Stimulated activated naive B cell treated with anti-CD40 and anti-IgM and Interleukin-4, amounts not matched to agents 10 μg/mL and 1 μg/mL and 100 μg/mL, for 72 hours (primary cell): ENCODE results near the gene RAI1.

Experiments
- ATAC-seq, 2 donors: fragments of 150-1000 bp; cut with Tn5 transposase; replicated peaks; 2 replicates each; pipeline ENCODE4 v1.10.0; 2021; ENCODE audit warnings: moderate library complexity in 1 of 2
- DNase-seq: peaks from one replicate; pipeline ENCODE4 v3.0.0; 2021
- H3K27ac Mint-ChIP-seq: one replicate; pipeline ENCODE4 v1.8.0; 2022; ENCODE audit warnings: mild to moderate bottlenecking, mixed read lengths
- H3K27me3 Mint-ChIP-seq, 2 donors: one replicate each; pipeline ENCODE4 v1.8.0; 2022; ENCODE audit warnings: mixed read lengths in 2 of 2
- H3K36me3 Mint-ChIP-seq, 2 donors: one replicate each; pipeline ENCODE4 v1.8.0; 2022; ENCODE audit warnings: mixed read lengths in 2 of 2, mild to moderate bottlenecking in 1 of 2
- H3K4me1 Mint-ChIP-seq, 2 donors: one replicate each; pipeline ENCODE4 v1.8.0; 2022; ENCODE audit warnings: mixed read lengths in 2 of 2, mild to moderate bottlenecking in 1 of 2
- H3K4me3 Mint-ChIP-seq, 2 donors: one replicate each; pipeline ENCODE4 v1.8.0; 2022; ENCODE audit warnings: mild to moderate bottlenecking in 2 of 2, mixed read lengths in 2 of 2, moderate library complexity in 1 of 2
- H3K9me3 Mint-ChIP-seq, 2 donors: one replicate each; pipeline ENCODE4 v1.8.0; 2022; ENCODE audit warnings: mixed read lengths in 2 of 2, mild to moderate bottlenecking in 1 of 2

RAI1 gene

GRCh38 chr17:17810895-17811248 lies 129.6 kb downstream of the RAI1 start:
- no peak for ATAC-seq
- peaks cover 15 to 34% of the 10 kb centered on the region in 2 donors for H3K4me1 Mint-ChIP-seq
- DNase-seq: no peak
- H3K9me3 Mint-ChIP-seq: no peaks in the 10 kb centered on the region
- peaks cover 55 to 62% of the 10 kb centered on the region in 2 donors for H3K36me3 Mint-ChIP-seq
- no peak overlapping the region for H3K4me3 Mint-ChIP-seq
- no peaks in the 10 kb centered on the region for H3K27me3 Mint-ChIP-seq
- H3K27ac Mint-ChIP-seq: peak overlapping the region; percentile 56

- Mint-ChIP-seq H3K4me1 (peaks cover 18 to 39% of the 10 kb centered on the region in 2 donors), H3K36me3 (peaks cover 58 to 65% of the 10 kb centered on the region in 2 donors), H3K9me3 (no peaks in the 10 kb centered on the region), H3K27me3 (no peaks in the 10 kb centered on the region), H3K27ac (peak overlapping the region; percentile 59), H3K4me3 (no peak overlapping the region)
- no peak for DNase-seq
- no peak for ATAC-seq
Measured at GRCh38 chr17:17811381-17812210, 130.3 kb downstream of the RAI1 start.

- Mint-ChIP-seq H3K27me3 (no peaks in the 10 kb centered on the region), H3K4me1 (peaks cover 16 to 41% of the 10 kb centered on the region in 2 donors), H3K27ac (peak overlapping the region; percentile 73), H3K4me3 (no peak overlapping the region), H3K9me3 (no peaks in the 10 kb centered on the region), H3K36me3 (peaks cover 63 to 69% of the 10 kb centered on the region in 2 donors)
- DNase-seq: peak; percentile 57
- peak; percentile 56 to 67 for ATAC-seq
Measured at GRCh38 chr17:17812211-17813054, 131.2 kb downstream of the RAI1 start.

DNA sequence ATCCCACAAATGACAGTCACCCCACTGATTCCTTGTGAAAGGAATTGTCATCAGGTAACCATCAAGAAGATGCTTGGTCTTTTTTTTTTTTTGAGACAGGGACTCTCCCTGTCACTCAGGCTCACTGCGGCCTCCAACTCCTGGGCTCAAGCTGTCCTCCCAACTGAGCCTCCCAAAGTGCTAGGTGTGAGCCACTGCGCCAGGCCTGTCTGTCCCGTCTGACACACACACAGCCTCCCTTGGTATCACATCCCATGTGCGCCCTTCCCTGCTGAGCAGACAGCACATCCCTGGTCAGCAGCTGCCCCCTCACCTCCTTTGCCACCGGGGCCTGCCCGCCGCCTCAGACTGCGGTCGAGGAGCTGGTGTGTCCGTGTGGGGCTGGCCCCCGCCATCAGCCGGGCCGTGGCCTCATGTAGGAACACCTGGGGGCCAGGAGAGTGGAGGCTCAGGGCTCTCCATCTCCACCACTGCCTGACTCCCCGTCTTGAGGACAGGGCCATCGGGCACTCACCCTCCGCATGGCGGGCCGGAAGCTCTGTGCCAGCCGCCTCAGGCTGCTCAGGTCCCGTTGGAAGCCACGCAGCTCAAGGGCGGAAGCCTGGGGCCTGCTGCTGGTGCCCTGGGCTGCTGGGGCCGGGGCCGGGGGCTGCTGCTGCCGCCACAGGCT lies 131.9 kb downstream of the RAI1 start:
- Mint-ChIP-seq H3K27me3 (no peaks in the 10 kb centered on the region), H3K27ac (peak overlapping the region; percentile 73), H3K4me1 (peaks cover 19 to 41% of the 10 kb centered on the region in 2 donors), H3K4me3 (no peak overlapping the region), H3K36me3 (peaks cover 59 to 69% of the 10 kb centered on the region in 2 donors), H3K9me3 (no peaks in the 10 kb centered on the region)
- no peak for DNase-seq
- ATAC-seq: no peak

GRCh38 chr17:17813725-17814095 lies 132.5 kb downstream of the RAI1 start:
- no peaks in the 10 kb centered on the region for H3K27me3 Mint-ChIP-seq
- peaks cover 21 to 43% of the 10 kb centered on the region in 2 donors for H3K4me1 Mint-ChIP-seq
- no peak for DNase-seq
- H3K36me3 Mint-ChIP-seq: peaks cover 60 to 71% of the 10 kb centered on the region in 2 donors
- no peak overlapping the region for H3K4me3 Mint-ChIP-seq
- H3K9me3 Mint-ChIP-seq: no peaks in the 10 kb centered on the region
- no peak for ATAC-seq
- H3K27ac Mint-ChIP-seq: peak overlapping the region; percentile 73

- Mint-ChIP-seq H3K4me3 (peak overlapping the region in 1 of 2 donors; percentile 17), H3K36me3 (peaks cover 61 to 72% of the 10 kb centered on the region in 2 donors), H3K27ac (peak overlapping the region; percentile 20), H3K4me1 (peaks cover 25 to 43% of the 10 kb centered on the region in 2 donors), H3K27me3 (no peaks in the 10 kb centered on the region), H3K9me3 (no peaks in the 10 kb centered on the region)
- DNase-seq (no peak), ATAC-seq (no peak)
Measured at GRCh38 chr17:17814162-17815061, 133.2 kb downstream of the RAI1 start.

DNA sequence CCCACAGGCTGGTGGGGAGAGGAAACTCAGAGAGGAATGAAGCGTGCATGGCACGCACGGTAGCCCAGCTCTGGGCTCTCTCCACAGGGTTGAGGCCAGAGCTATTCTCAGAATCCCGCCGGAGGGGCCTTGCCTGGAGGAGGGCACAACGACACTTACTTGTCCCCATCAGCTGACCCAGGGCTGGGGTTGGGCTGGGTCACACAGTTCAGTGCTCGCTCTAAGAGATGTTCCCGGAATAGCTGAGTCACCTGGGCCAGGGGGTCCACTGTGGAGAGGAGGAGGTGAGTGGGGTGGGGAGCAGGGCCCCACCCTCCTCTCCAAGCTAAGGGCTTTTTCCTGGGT lies 133.8 kb downstream of the RAI1 start:
- ATAC-seq (no peak), DNase-seq (no peak)
- no peaks in the 10 kb centered on the region for H3K27me3 Mint-ChIP-seq
- H3K9me3 Mint-ChIP-seq: no peaks in the 10 kb centered on the region
- peaks cover 31 to 48% of the 10 kb centered on the region in 2 donors for H3K4me1 Mint-ChIP-seq
- peak overlapping the region in 1 of 2 donors; percentile 17 for H3K4me3 Mint-ChIP-seq
- peaks cover 68 to 78% of the 10 kb centered on the region in 2 donors for H3K36me3 Mint-ChIP-seq
- H3K27ac Mint-ChIP-seq: no peak overlapping the region

- no peak for ATAC-seq
- no peaks in the 10 kb centered on the region for H3K27me3 Mint-ChIP-seq
- DNase-seq: no peak
- H3K4me1 Mint-ChIP-seq: peaks cover 36 to 53% of the 10 kb centered on the region in 2 donors
- peak overlapping the region in 1 of 2 donors; percentile 3 for H3K4me3 Mint-ChIP-seq
- peak overlapping the region; percentile 33 for H3K27ac Mint-ChIP-seq
- H3K36me3 Mint-ChIP-seq: peaks cover 67 to 77% of the 10 kb centered on the region in 2 donors
- no peaks in the 10 kb centered on the region for H3K9me3 Mint-ChIP-seq
Measured at GRCh38 chr17:17815436-17816200, 134.4 kb downstream of the RAI1 start.

DNA sequence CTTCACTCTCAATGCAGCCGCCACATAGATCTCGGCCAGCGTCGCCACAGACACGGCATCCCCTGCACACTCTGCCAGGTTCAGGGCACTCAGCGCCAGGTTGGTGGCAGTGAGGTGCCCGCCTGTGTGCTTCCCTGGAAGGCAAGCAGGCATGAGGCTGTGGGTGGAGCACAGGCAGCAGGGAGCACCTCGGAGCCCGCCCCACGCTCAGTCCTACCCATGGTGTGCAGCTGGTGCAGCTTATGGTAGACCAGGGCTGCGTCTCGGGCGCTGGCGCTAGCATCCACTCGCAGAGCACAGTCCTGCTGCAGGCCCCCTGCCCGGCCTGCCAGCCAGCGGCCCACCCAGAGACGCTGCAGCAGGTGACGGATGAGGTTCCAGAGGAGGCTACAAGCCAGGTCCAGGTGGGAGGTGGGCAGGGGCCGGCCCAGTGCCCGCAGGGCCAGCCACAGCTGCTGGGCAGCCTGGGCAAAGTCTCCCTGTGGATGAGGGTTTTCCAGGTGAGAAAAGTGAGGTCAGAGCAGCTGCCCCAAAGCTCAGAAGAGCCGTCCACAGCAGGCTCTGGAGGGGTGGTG lies 135.1 kb downstream of the RAI1 start:
- H3K27me3 Mint-ChIP-seq: no peaks in the 10 kb centered on the region
- no peak for ATAC-seq
- H3K4me1 Mint-ChIP-seq: peaks cover 40 to 58% of the 10 kb centered on the region in 2 donors
- peaks cover 65 to 79% of the 10 kb centered on the region in 2 donors for H3K36me3 Mint-ChIP-seq
- no peaks in the 10 kb centered on the region for H3K9me3 Mint-ChIP-seq
- no peak overlapping the region for H3K4me3 Mint-ChIP-seq
- no peak for DNase-seq
- H3K27ac Mint-ChIP-seq: peak overlapping the region; percentile 56

DNA sequence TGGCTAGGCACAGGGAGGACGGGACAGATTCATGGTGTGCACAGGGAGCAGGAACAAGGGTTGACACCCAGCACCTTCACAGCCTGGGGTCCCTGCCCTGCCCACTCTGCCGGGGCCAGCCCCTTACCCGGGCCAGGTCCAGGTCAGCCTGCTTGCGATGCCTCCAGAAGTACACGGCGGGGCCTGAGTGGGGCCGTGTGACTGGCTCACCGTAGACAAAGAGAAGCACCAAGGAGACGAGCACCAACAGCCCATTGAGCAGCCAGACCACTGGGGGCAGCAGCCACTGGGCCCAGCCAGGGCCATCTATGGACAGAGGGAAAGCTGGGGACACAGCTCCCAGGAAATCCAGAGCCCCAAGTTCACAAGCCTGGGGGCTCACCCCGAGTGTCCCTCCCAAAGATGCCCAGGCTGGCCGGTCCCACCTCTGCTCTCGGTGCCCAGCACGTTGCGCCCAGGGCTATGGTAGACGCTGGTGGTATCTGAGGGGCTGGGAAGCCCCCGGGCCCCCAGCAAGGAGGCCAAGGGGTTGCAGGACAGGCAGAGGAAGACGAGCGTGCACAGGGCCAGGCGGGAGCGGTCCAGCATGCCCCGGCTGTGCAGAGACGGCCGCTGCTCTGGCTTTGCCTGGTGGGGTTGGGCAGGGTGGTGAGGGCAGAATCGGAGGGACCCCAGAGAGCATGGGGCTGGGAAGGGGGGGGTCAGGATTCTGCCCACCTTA lies 135.7 kb downstream of the RAI1 start:
- Mint-ChIP-seq H3K4me3 (peak overlapping the region in 1 of 2 donors; percentile 14), H3K9me3 (no peaks in the 10 kb centered on the region), H3K27me3 (no peaks in the 10 kb centered on the region), H3K36me3 (peaks cover 61 to 75% of the 10 kb centered on the region in 2 donors), H3K4me1 (peaks cover 39 to 58% of the 10 kb centered on the region in 2 donors), H3K27ac (peak overlapping the region; percentile 56)
- DNase-seq (no peak), ATAC-seq (no peak)

- ATAC-seq (no peak), DNase-seq (no peak)
- peaks cover 39 to 59% of the 10 kb centered on the region in 2 donors for H3K4me1 Mint-ChIP-seq
- H3K9me3 Mint-ChIP-seq: no peaks in the 10 kb centered on the region
- H3K36me3 Mint-ChIP-seq: peaks cover 59 to 75% of the 10 kb centered on the region in 2 donors
- no peak overlapping the region for H3K27ac Mint-ChIP-seq
- H3K27me3 Mint-ChIP-seq: no peaks in the 10 kb centered on the region
- H3K4me3 Mint-ChIP-seq: no peak overlapping the region
Measured at GRCh38 chr17:17817552-17817947, 136.3 kb downstream of the RAI1 start.

GRCh38 chr17:17818088-17818526 lies 136.8 kb downstream of the RAI1 start:
- no peaks in the 10 kb centered on the region for H3K27me3 Mint-ChIP-seq
- H3K36me3 Mint-ChIP-seq: peaks cover 58 to 77% of the 10 kb centered on the region in 2 donors
- no peaks in the 10 kb centered on the region for H3K9me3 Mint-ChIP-seq
- peaks cover 41 to 64% of the 10 kb centered on the region in 2 donors for H3K4me1 Mint-ChIP-seq
- ATAC-seq (no peak), DNase-seq (no peak)
- H3K4me3 Mint-ChIP-seq: no peak overlapping the region
- no peak overlapping the region for H3K27ac Mint-ChIP-seq
